B cell (primary cell): ENCODE data around the gene TRABD2A.

ENCODE experiments used
- CTCF ChIP-seq: fragments of 200-600 bp; IDR thresholded peaks from one replicate; pipeline ENCODE4 v1.8.0; 2022; ENCODE audit warnings: antibody characterized with exemption, mild to moderate bottlenecking
- EZH2 ChIP-seq: IDR thresholded peaks from 2 replicates; pipeline ENCODE4 v1.6.1; 2012; ENCODE audit warnings: borderline replicate concordance, low read depth, mild to moderate bottlenecking, moderate library complexity, low read length; ENCODE audit not compliant: insufficient read depth, poor library complexity, severe bottlenecking

GRCh38 chr2:84919885-84920580, 39.1 kb upstream of the TRABD2A start:
- TF ChIP-seq CTCF (no peak), EZH2 (no peak)
